ENCODE measurements around the gene EFCAB12. TPM values are rescaled to one million over a fixed set of nuclear protein-coding genes. Genes with fewer than 3 reads are reported as not detected.

Gene EFCAB12
- total and polyA plus RNA-seq, 10 of the 15 experiments (the other 5 are each of a cell fraction or from before 2014, with no cell fraction given), result 0.02 to 0.85 (median 0.33) TPM

GRCh38 chr3:129440618-129441190, 12.3 kb upstream of the EFCAB12 start:
- H3K4me3 ChIP-seq, result peak overlapping the region; percentile 76
- in situ Hi-C loops (cut with MboI), result no loop called here
- peak overlapping the region; percentile 93 for H3K4me2 ChIP-seq (ENCODE audit: control insufficient read depth, insufficient read depth)
- peaks cover 44% of the 10 kb centered on the region for H3K79me2 ChIP-seq (ENCODE audit: control insufficient read depth, insufficient read depth, low read length)
- BruUV-seq (replicated peaks), result TSS peak; percentile 69
- ATAC-seq (no peak), FAIRE-seq (no peak), DNase-seq (ENCODE audit: low read depth, low spot score) (no peak)
- ChIA-PET RAD21 (ENCODE audit: unreplicated experiment) (interaction anchor here (0.9 to 3.8 kb wide), 9 partner anchors 13 to 57 kb away, joined by 3 to 22 read pairs (median 5); partner anchors contain the start of gene EFCAB12), POLR2A (interaction anchor here (0.6 to 6.0 kb wide), 17 partner anchors 10 to 320 kb away, joined by 3 to 40 read pairs (median 4); partner anchors contain the start of genes COPG1 and EFCAB12), SMC1A (ENCODE audit: uncharacterized antibody, unreplicated experiment) (interaction anchor here (0.6 to 14.5 kb wide), 12 partner anchors 10 to 386 kb away, joined by 3 to 275 read pairs (median 4); partner anchors contain the start of gene EFCAB12), CTCF (interaction anchor here (1.0 to 5.5 kb wide), 8 partner anchors 9 to 125 kb away, joined by 3 to 43 read pairs (median 7); a partner anchor contains a TSS)
- no peaks in the 10 kb centered on the region for H3K9me3 ChIP-seq (replicated peaks; ENCODE audit: control insufficient read depth, insufficient read depth, low read length)
- no peaks in the 10 kb centered on the region for H3K27me3 ChIP-seq (replicated peaks in 1 of 2; ENCODE audit: control insufficient read depth in 2 of 2, insufficient read depth in 2 of 2, low read length in 1 of 2)
- H3K4me1 ChIP-seq (ENCODE audit: control insufficient read depth, insufficient read depth, low read length), result peaks cover 14% of the 10 kb centered on the region; the same call in 1 of the 2 replicates
- H2AFZ ChIP-seq (ENCODE audit: control insufficient read depth, low read depth, low read length), result peak overlapping the region; percentile 95
- peak overlapping the region; percentile 91 for H3K27ac ChIP-seq (ENCODE audit: control insufficient read depth, insufficient read depth)
- 11% methylated on average over 9 of the region's 9 CpGs for WGBS (ENCODE audit: insufficient coverage, insufficient replicate concordance, low lambda C conversion rate, missing lambda C conversion rate)
- no peaks in the 10 kb centered on the region for H3K36me3 ChIP-seq (ENCODE audit: control insufficient read depth in 2 of 2, insufficient read depth in 2 of 2, low read length in 1 of 2)
- intact Hi-C loops (cut with micrococcal nuclease; ENCODE audit: unreplicated experiment), result loop anchor here (2.0 kb wide), 1 partner anchor 42 kb away; no protein-coding TSS in a partner anchor
- peak overlapping the region; percentile 90 for H3K9ac ChIP-seq (ENCODE audit: control insufficient read depth, insufficient read depth, low read length)
- H4K20me1 ChIP-seq (ENCODE audit: control insufficient read depth, insufficient read depth), result no peaks in the 10 kb centered on the region
- TF ChIP-seq TARDBP (IDR thresholded peaks at IDR 0.05; ENCODE audit: borderline replicate concordance), result no peak
- TF ChIP-seq DPF2 (IDR thresholded peaks at IDR 0.05), result 0 out of 2 replicates have a peak, but pooled peaks have one; percentile 2
- TF ChIP-seq MTA2 (IDR thresholded peaks at IDR 0.05; ENCODE audit: low read depth), result 0 out of 2 replicates have a peak, but pooled peaks have one; percentile 20
- 0 out of 2 replicates have a peak, but pooled peaks have one; percentile 11 for TF ChIP-seq ZBED1 (IDR thresholded peaks at IDR 0.05; ENCODE audit: borderline replicate concordance)
- no peak for TF ChIP-seq RB1 (IDR thresholded peaks at IDR 0.05; ENCODE audit: borderline replicate concordance)
- TF ChIP-seq ASH2L (IDR thresholded peaks at IDR 0.05; ENCODE audit: borderline replicate concordance, low read depth), result 0 out of 2 replicates have a peak, but pooled peaks have one; percentile 9
- no peak for TF ChIP-seq MAX (IDR thresholded peaks at IDR 0.05; ENCODE audit: low read depth, low read length)
- 0 out of 2 replicates have a peak, but pooled peaks have one; percentile 18 for TF ChIP-seq GATAD2B (conservative IDR thresholded peaks at IDR 0.05; ENCODE audit: low read depth)
- TF ChIP-seq NFYA (IDR thresholded peaks at IDR 0.05; ENCODE audit: borderline replicate concordance, low read depth, low read length), result no peak
- no peak for TF ChIP-seq KAT2A (conservative IDR thresholded peaks at IDR 0.05; ENCODE audit: control insufficient read depth, low read depth, low read length)
- TF ChIP-seq RELA (IDR thresholded peaks at IDR 0.05; ENCODE audit: borderline replicate concordance, partially characterized antibody), result no peak
- no peak for TF ChIP-seq SIX5 (IDR thresholded peaks at IDR 0.05; ENCODE audit: low read depth, low read length, severe bottlenecking)
- no peak for TF ChIP-seq CEBPB (IDR thresholded peaks at IDR 0.05; ENCODE audit: borderline replicate concordance in 1 of 2, low read depth in 2 of 2, low read length in 2 of 2)
- peak; percentile 64; the same call in 1 of the 2 replicates for TF ChIP-seq ZBTB40 (IDR thresholded peaks at IDR 0.05; ENCODE audit: borderline replicate concordance)
- TF ChIP-seq IKZF2 (IDR thresholded peaks at IDR 0.05), result 0 out of 4 replicates have a peak, but pooled peaks have one; percentile 0 to 30
- no peak for TF ChIP-seq ZNF274 (IDR thresholded peaks at IDR 0.05; ENCODE audit: insufficient read depth, insufficient read length)
- no peak for TF ChIP-seq SMAD1 (IDR thresholded peaks at IDR 0.05; ENCODE audit: low read depth, partially characterized antibody)

Data from GM12878 (cell line).